Measurements from ENCODE around the gene SDHC. TPM values are rescaled to one million over a fixed set of nuclear protein-coding genes. Genes with fewer than 3 reads are reported as not detected.

The SDHC gene
- total and polyA plus RNA-seq, 2 donors (not counting 1 experiment from before 2014, with no cell fraction given): 78.3 to 109 TPM

DNA sequence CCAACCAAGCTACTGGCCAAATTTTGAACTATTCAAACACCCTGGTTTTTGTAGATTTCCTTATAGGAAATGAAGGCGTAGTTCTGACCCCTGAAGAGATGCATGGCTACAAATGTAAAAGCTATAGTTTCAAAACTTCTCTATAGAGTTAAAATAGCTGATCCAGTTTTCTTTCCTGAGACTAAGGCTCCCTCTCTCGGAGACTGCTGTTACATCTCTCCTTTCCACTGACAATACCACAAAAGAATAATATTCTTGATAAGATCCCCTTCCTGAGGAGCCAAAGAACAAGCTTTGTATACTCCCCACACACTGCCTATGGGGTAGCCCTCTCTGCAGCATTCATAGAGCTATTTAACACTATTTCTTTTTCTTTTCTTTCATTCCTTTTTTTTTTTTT, 60.2 kb downstream of the SDHC start:
- Histone ChIP-seq H3K27ac (ENCODE audit: low read length in 2 of 2) (no peak overlapping the region), H3K4me1 (ENCODE audit: control insufficient read depth in 2 of 2, insufficient read depth in 2 of 2, low read length in 2 of 2) (no peaks in the 10 kb centered on the region), H3K79me2 (ENCODE audit: control insufficient read depth, insufficient read depth, low read length) (no peaks in the 10 kb centered on the region), H3K9me3 (ENCODE audit: control extremely low read depth in 1 of 3, control insufficient read depth in 2 of 3, insufficient read depth in 1 of 3, low read length in 2 of 3) (no peaks in the 10 kb centered on the region), H3K27me3 (replicated peaks in 1 of 4; ENCODE audit: control extremely low read depth in 1 of 4, control insufficient read depth in 3 of 4, insufficient read depth in 4 of 4, low read length in 3 of 4) (no peaks in the 10 kb centered on the region), H3K4me3 (ENCODE audit: control extremely low read depth in 1 of 5, extremely low read depth in 1 of 5, insufficient read depth in 1 of 5, low read depth in 2 of 5, low read length in 4 of 5) (no peak overlapping the region), H3K4me2 (replicated peaks; ENCODE audit: low read depth, low read length, poor library complexity, severe bottlenecking) (no peak overlapping the region), H3K9ac (ENCODE audit: low read length) (no peak overlapping the region), H4K20me1 (ENCODE audit: control insufficient read depth, insufficient read depth, low read length, poor library complexity, severe bottlenecking) (no peaks in the 10 kb centered on the region), H3K36me3 (replicated peaks in 1 of 2; ENCODE audit: control extremely low read depth in 1 of 2, control insufficient read depth in 1 of 2, extremely low read depth in 1 of 2, insufficient read depth in 2 of 2, low read length in 1 of 2) (no peaks in the 10 kb centered on the region), H2AFZ (ENCODE audit: insufficient read depth, low read depth, low read length, poor library complexity, severe bottlenecking) (no peak overlapping the region)
- no peaks in the 10 kb centered on the region for H3K27me3 Mint-ChIP-seq
- no peak overlapping the region for H3K4me3 Mint-ChIP-seq
- H3K9me3 Mint-ChIP-seq (ENCODE audit: insufficient read depth): no peaks in the 10 kb centered on the region
- ChIA-PET CTCF (interaction anchor here (0.7 to 2.5 kb wide), 3 partner anchors 8 to 377 kb away, joined by 3 to 7 read pairs (median 7); no protein-coding TSS in a partner anchor), POLR2A (no interaction called here)
- ATAC-seq (ENCODE audit: low read depth) (no peak), DNase-seq (no peak)
- intact Hi-C loops (cut with micrococcal nuclease): no loop called here
- no peaks in the 10 kb centered on the region for H3K4me1 Mint-ChIP-seq
- H3K27ac Mint-ChIP-seq: no peak overlapping the region
- no peak for TF ChIP-seq EZH2 (IDR thresholded peaks at IDR 0.05; ENCODE audit: borderline replicate concordance, insufficient read depth, low read depth, low read length, poor library complexity, severe bottlenecking)
- TF ChIP-seq CTCF (IDR thresholded peaks at IDR 0.05): no peak
- 25% methylated on average over 1 of the region's 2 CpGs for WGBS (ENCODE audit: insufficient coverage)

DNA sequence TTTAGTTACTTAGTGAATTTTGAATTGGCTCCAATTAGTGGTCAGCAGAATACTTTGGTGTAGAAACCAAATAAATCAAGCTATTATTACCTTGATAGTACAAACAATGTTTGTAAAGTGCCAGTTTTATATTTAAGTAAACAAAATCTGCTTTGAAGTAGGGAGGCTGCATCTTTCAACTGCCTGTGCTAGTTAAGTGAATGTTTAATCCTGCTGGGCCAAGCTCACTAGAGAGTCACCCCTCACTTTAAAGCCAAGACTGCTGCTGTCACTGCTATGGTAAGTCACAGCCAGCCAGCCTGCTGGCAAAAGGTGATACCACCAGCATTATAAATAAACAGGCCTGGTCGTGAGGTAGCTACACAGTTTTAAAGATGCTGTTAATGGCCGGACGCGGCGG, 63.8 kb downstream of the SDHC start:
- H4K20me1 ChIP-seq (ENCODE audit: control insufficient read depth, insufficient read depth, low read length, poor library complexity, severe bottlenecking): no peaks in the 10 kb centered on the region
- WGBS (ENCODE audit: insufficient coverage): no CpG with 5 or more reads among the region's 5 CpGs
- POLR2A ChIA-PET: interaction anchor here (0.6 to 0.7 kb wide), 2 partner anchors 152 to 176 kb away, joined by 6 to 7 read pairs; partner anchors contain the start of gene TOMM40L
- H3K4me1 ChIP-seq (ENCODE audit: control insufficient read depth in 2 of 2, insufficient read depth in 2 of 2, low read length in 2 of 2): peaks cover 0 to 3% of the 10 kb centered on the region in 2 donors
- no peak overlapping the region for H3K9ac ChIP-seq (ENCODE audit: low read length)
- no peaks in the 10 kb centered on the region for H3K27me3 ChIP-seq (replicated peaks in 1 of 4; ENCODE audit: control extremely low read depth in 1 of 4, control insufficient read depth in 3 of 4, insufficient read depth in 4 of 4, low read length in 3 of 4)
- no peaks in the 10 kb centered on the region for H3K36me3 ChIP-seq (replicated peaks in 1 of 2; ENCODE audit: control extremely low read depth in 1 of 2, control insufficient read depth in 1 of 2, extremely low read depth in 1 of 2, insufficient read depth in 2 of 2, low read length in 1 of 2)
- H3K9me3 ChIP-seq (ENCODE audit: control extremely low read depth in 1 of 3, control insufficient read depth in 2 of 3, insufficient read depth in 1 of 3, low read length in 2 of 3): no peaks in the 10 kb centered on the region
- no peak overlapping the region for H3K27ac Mint-ChIP-seq
- no peaks in the 10 kb centered on the region for H3K4me1 Mint-ChIP-seq
- no peak overlapping the region for H3K4me3 Mint-ChIP-seq
- ATAC-seq (ENCODE audit: low read depth) (no peak), DNase-seq (no peak)
- CTCF ChIA-PET: interaction anchor here (1.1 kb wide), 1 partner anchor 186 kb away, joined by 3 read pairs; no protein-coding TSS in a partner anchor
- no peaks in the 10 kb centered on the region for H3K9me3 Mint-ChIP-seq (ENCODE audit: insufficient read depth)
- TF ChIP-seq EZH2 (IDR thresholded peaks at IDR 0.05; ENCODE audit: borderline replicate concordance, insufficient read depth, low read depth, low read length, poor library complexity, severe bottlenecking) (no peak), CTCF (IDR thresholded peaks at IDR 0.05) (no peak)
- H3K27me3 Mint-ChIP-seq: no peaks in the 10 kb centered on the region
- H3K27ac ChIP-seq (ENCODE audit: low read length in 2 of 2): no peak overlapping the region
- no peak overlapping the region for H3K4me3 ChIP-seq (ENCODE audit: control extremely low read depth in 1 of 5, extremely low read depth in 1 of 5, insufficient read depth in 1 of 5, low read depth in 2 of 5, low read length in 4 of 5)
- no peaks in the 10 kb centered on the region for H3K79me2 ChIP-seq (ENCODE audit: control insufficient read depth, insufficient read depth, low read length)
- intact Hi-C loops (cut with micrococcal nuclease): no loop called here
- H3K4me2 ChIP-seq (replicated peaks; ENCODE audit: low read depth, low read length, poor library complexity, severe bottlenecking): no peak overlapping the region
- no peak overlapping the region for H2AFZ ChIP-seq (ENCODE audit: insufficient read depth, low read depth, low read length, poor library complexity, severe bottlenecking)

All from B cell (primary cell).